HepG2 (cell line): ENCODE results near the gene PGAP3. TPM values are rescaled to one million over a fixed set of nuclear protein-coding genes. Genes with fewer than 3 reads are reported as not detected.

Experiments
- AHDC1 ChIP-seq: sonication (generic); formaldehyde crosslinking; IDR thresholded peaks from 2 replicates; pipeline ENCODE4 v1.5.1; 2020; ENCODE audit warnings: mild to moderate bottlenecking, missing genetic modification reagents, borderline replicate concordance
- CSRNP2 ChIP-seq: sonication (generic); formaldehyde crosslinking; conservative IDR thresholded peaks from 2 replicates; pipeline ENCODE4 v1.8.0; 2022; ENCODE audit warnings: low read depth, missing genetic modification reagents
- ELF4 ChIP-seq: sonication (generic); formaldehyde crosslinking; IDR thresholded peaks from 2 replicates; pipeline ENCODE4 v1.5.0; 2020; ENCODE audit warnings: missing genetic modification reagents, mild to moderate bottlenecking, moderate library complexity, borderline replicate concordance
- ERF ChIP-seq: IDR thresholded peaks from 2 replicates; pipeline ENCODE4 v1.6.1; 2018; ENCODE audit warnings: missing biosample characterization, missing genetic modification reagents
- GLI4 ChIP-seq: sonication (generic); formaldehyde crosslinking; IDR thresholded peaks from 2 replicates; pipeline ENCODE4 v1.5.1; 2020; ENCODE audit warnings: missing genetic modification reagents, mild to moderate bottlenecking, moderate library complexity, borderline replicate concordance
- HCFC1 ChIP-seq: fragments of 150-350 bp; IDR thresholded peaks from 2 replicates; pipeline ENCODE4 v1.6.1; 2014; ENCODE audit warnings: low read depth, low read length
- HOXA7 ChIP-seq: sonication (generic); formaldehyde crosslinking; IDR thresholded peaks from 2 replicates; pipeline ENCODE4 v1.8.1; 2022; ENCODE audit warnings: mild to moderate bottlenecking, missing genetic modification reagents, moderate library complexity
- POLR2A ChIP-seq, 2 experiments: IDR thresholded peaks; 2 replicates each; pipeline ENCODE4 v1.6.1; 2011; ENCODE audit warnings: low read depth in 2 of 2, low read length in 2 of 2, mild to moderate bottlenecking in 1 of 2, moderate library complexity in 1 of 2; ENCODE audit not compliant: insufficient read depth in 1 of 2
- XRCC5 ChIP-seq: fragments of 200-400 bp; formaldehyde crosslinking; optimal IDR thresholded peaks from 2 replicates; pipeline ENCODE3; 2017; ENCODE audit warnings: mild to moderate bottlenecking, low read length
- ZBTB1 ChIP-seq: sonication (generic); formaldehyde crosslinking; IDR thresholded peaks from 2 replicates; pipeline ENCODE4 v1.4.0; 2020; ENCODE audit warnings: missing genetic modification reagents, borderline replicate concordance
- ZFAT ChIP-seq: sonication (generic); formaldehyde crosslinking; conservative IDR thresholded peaks from 2 replicates; pipeline ENCODE4 v1.8.1; 2023; ENCODE audit warnings: missing genetic modification reagents, inconsistent platforms
- ZNF124 ChIP-seq: sonication (generic); formaldehyde crosslinking; IDR thresholded peaks from 2 replicates; pipeline ENCODE4 v1.4.0; 2020; ENCODE audit warnings: missing genetic modification reagents
- ZNF138 ChIP-seq: sonication (generic); formaldehyde crosslinking; IDR thresholded peaks from 2 replicates; pipeline ENCODE4 v1.5.0; 2020; ENCODE audit warnings: mild to moderate bottlenecking, low read depth, missing genetic modification reagents
- ZNF180 ChIP-seq: sonication (generic); formaldehyde crosslinking; IDR thresholded peaks from 2 replicates; pipeline ENCODE4 v1.4.0; 2020; ENCODE audit warnings: low read depth, missing genetic modification reagents, borderline replicate concordance
- ZNF20 ChIP-seq: sonication (generic); formaldehyde crosslinking; IDR thresholded peaks from 2 replicates; pipeline ENCODE4 v1.4.0; 2020; ENCODE audit warnings: mild to moderate bottlenecking, moderate library complexity, missing genetic modification reagents
- ZNF281 ChIP-seq: sonication (generic); formaldehyde crosslinking; IDR thresholded peaks from 2 replicates; pipeline ENCODE4 v1.4.0; 2020; ENCODE audit warnings: missing genetic modification reagents, borderline replicate concordance
- ZNF773 ChIP-seq: sonication (generic); formaldehyde crosslinking; IDR thresholded peaks from 2 replicates; pipeline ENCODE4 v1.4.0; 2020; ENCODE audit warnings: missing genetic modification reagents, borderline replicate concordance
- ZNF850 ChIP-seq: sonication (generic); formaldehyde crosslinking; conservative IDR thresholded peaks from 2 replicates; pipeline ENCODE4 v1.9.0; 2021; ENCODE audit warnings: mild to moderate bottlenecking, missing genetic modification reagents
- ZSCAN31 ChIP-seq: sonication (generic); formaldehyde crosslinking; IDR thresholded peaks from 2 replicates; pipeline ENCODE4 v1.5.0; 2020; ENCODE audit warnings: low read depth, mild to moderate bottlenecking, missing genetic modification reagents
- polyA plus RNA-seq, 8 experiments: library from polyadenylated mRNA; depleted of rRNA in 3 of 8; stranded (reverse) in 7 of 8; unstranded in 1 of 8; fragments of >200 nt; fragmentation: Illumina TruSeq in 4 of 8; extraction: Trizol in 4 of 8; gene quantifications; 2 replicates each; pipeline versions ENCODE4 v1.2.1 to v1.2.3, GENCODE V29; 2011 to 2016; ENCODE audit warnings: low read depth in 4 of 8, missing spikeins in 1 of 8, mixed read lengths in 1 of 8; ENCODE audit not compliant: insufficient read depth in 1 of 8
- total RNA-seq, 5 experiments: library from RNA; depleted of rRNA; stranded (reverse); fragments of >200 nt; fragmentation: Illumina TruSeq; extraction: Trizol; gene quantifications; 2 replicates each; pipeline ENCODE4 v1.2.3, GENCODE V29; 2016; ENCODE audit warnings: low read depth in 1 of 5

The PGAP3 gene
- total and polyA plus RNA-seq, 2 of the 13 experiments (the other 11 are each of a cell fraction or from before 2014, with no cell fraction given) = 11.9 to 14.6 TPM

GRCh38 chr17:39667945-39668924 is 19.6 kb downstream of the PGAP3 start, which contains the start of gene PNMT (continued):
- TF ChIP-seq CSRNP2 (CRISPR knock-in tag) (no peak), ZNF773 (CRISPR knock-in tag) (no peak), ZNF850 (CRISPR knock-in tag) (0 out of 2 replicates have a peak, but pooled peaks have one; percentile 43), ZNF180 (CRISPR knock-in tag) (no peak), ZFAT (CRISPR knock-in tag) (no peak), ZNF281 (CRISPR knock-in tag) (peak; percentile 12; the same call in 1 of the 2 replicates), ELF4 (CRISPR knock-in tag) (no peak), HCFC1 (no peak), POLR2A (IDR thresholded peaks at IDR 0.05; ENCODE audit: insufficient read depth in 1 of 2, low read depth in 2 of 2, low read length in 2 of 2) (no peak), ZNF124 (CRISPR knock-in tag) (peak; percentile 54; the same call in 1 of the 2 replicates), AHDC1 (CRISPR knock-in tag) (no peak), ZNF20 (CRISPR knock-in tag) (no peak), ZNF138 (CRISPR knock-in tag) (0 out of 2 replicates have a peak, but pooled peaks have one; percentile 61), GLI4 (peak; percentile 59; the same call in 1 of the 2 replicates), HOXA7 (CRISPR knock-in tag) (no peak), ZBTB1 (CRISPR knock-in tag) (no peak), ZSCAN31 (peak; percentile 92), XRCC5 (peak; percentile 99), ERF (CRISPR knock-in tag) (peak; percentile 32)
